ENCODE measurements around the gene PRIM2.
"Not testable (repeated sequence)": the region's sequence is repeated elsewhere in the genome, so short reads cannot be mapped to it uniquely, and the experiment has no call there.

The PRIM2 gene

DNA sequence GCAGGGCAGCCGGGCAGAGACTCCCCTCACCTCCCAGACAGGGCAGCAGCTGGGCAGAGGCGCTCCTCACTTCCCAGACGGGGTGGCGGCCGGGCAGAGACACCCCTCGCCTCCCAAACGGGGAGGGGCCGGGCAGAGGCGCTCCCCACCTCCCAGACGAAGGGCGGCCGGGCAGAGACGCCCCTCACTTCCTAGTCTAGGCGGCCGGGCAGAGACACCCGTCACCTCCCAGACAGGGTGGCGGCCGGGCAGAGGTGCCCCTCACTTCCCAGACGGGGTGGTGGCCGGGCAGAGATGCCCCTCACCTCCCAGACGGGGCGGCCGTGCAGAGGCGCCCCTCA is 6.6 kb upstream of the PRIM2 start:
- Histone ChIP-seq H2AFZ (ENCODE audit: low read depth) (no peak overlapping the region), H4K20me1 (ENCODE audit: insufficient read depth) (no peaks in the 10 kb centered on the region), H3K4me3 (IDR thresholded peaks at IDR 0.05; ENCODE audit: insufficient read depth, low read depth, low read length) (no peak overlapping the region), H3K36me3 (ENCODE audit: insufficient read depth) (no peaks in the 10 kb centered on the region), H3K4me1 (ENCODE audit: low read depth, poor library complexity, severe bottlenecking) (peaks cover under 1% of the 10 kb centered on the region), H3K4me2 (no peak overlapping the region), H3K79me2 (ENCODE audit: insufficient read depth, low read depth) (no peaks in the 10 kb centered on the region), H3K27me3 (ENCODE audit: insufficient read depth, low read depth) (no peaks in the 10 kb centered on the region), H3K9ac (no peak overlapping the region), H3K27ac (no peak overlapping the region)
- TF ChIP-seq CTCF (conservative IDR thresholded peaks at IDR 0.05; ENCODE audit: low read depth, low read length): no peak

GRCh38 chr6:57311300-57312003 is 6.0 kb upstream of the PRIM2 start:
- not testable (repeated sequence) for H3K4me3 ChIP-seq (IDR thresholded peaks at IDR 0.05; ENCODE audit: insufficient read depth, low read depth, low read length); H3K4me1 ChIP-seq (ENCODE audit: low read depth, poor library complexity, severe bottlenecking); H3K79me2 ChIP-seq (ENCODE audit: insufficient read depth, low read depth)

GRCh38 chr6:57312004-57312345 is 5.5 kb upstream of the PRIM2 start:
- Histone ChIP-seq H3K36me3 (ENCODE audit: insufficient read depth) (no peaks in the 10 kb centered on the region), H3K4me2 (no peak overlapping the region), H3K27ac (no peak overlapping the region), H4K20me1 (ENCODE audit: insufficient read depth) (no peaks in the 10 kb centered on the region), H3K4me3 (IDR thresholded peaks at IDR 0.05; ENCODE audit: insufficient read depth, low read depth, low read length) (no peak overlapping the region), H3K9ac (no peak overlapping the region), H3K27me3 (ENCODE audit: insufficient read depth, low read depth) (no peaks in the 10 kb centered on the region), H3K79me2 (ENCODE audit: insufficient read depth, low read depth) (no peaks in the 10 kb centered on the region), H2AFZ (ENCODE audit: low read depth) (no peak overlapping the region), H3K4me1 (ENCODE audit: low read depth, poor library complexity, severe bottlenecking) (peaks cover 6% of the 10 kb centered on the region)
- no peak for TF ChIP-seq CTCF (conservative IDR thresholded peaks at IDR 0.05; ENCODE audit: low read depth, low read length)

More at GRCh38 chr6:57311300-57312003, 6.0 kb upstream of the PRIM2 start:
- not testable (repeated sequence) for H3K27me3 ChIP-seq (ENCODE audit: insufficient read depth, low read depth); H3K27ac ChIP-seq; H3K4me2 ChIP-seq; H2AFZ ChIP-seq (ENCODE audit: low read depth); H4K20me1 ChIP-seq (ENCODE audit: insufficient read depth); H3K9ac ChIP-seq; H3K36me3 ChIP-seq (ENCODE audit: insufficient read depth)

DNA sequence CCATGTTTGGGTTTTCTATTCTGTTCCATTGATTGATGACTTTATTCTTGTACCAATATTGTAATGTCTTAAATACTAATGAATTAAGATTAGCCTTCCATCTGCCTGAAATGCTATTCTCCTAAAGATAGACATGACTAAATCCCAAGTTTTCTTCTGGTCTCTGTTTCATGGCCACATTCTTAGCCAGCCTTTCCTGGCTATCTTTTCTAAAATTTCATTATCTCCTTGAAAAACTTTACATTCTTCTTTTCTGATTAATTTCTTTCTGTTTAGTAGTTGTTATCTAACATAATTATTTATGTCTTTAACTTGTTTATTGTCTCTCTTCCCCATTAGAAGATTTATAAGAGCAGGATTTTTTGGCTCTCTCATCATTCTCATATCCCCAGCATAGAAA is 4.4 kb upstream of the PRIM2 start:
- no peak overlapping the region for H3K27ac ChIP-seq
- no peaks in the 10 kb centered on the region for H4K20me1 ChIP-seq (ENCODE audit: insufficient read depth)
- H3K36me3 ChIP-seq (ENCODE audit: insufficient read depth): no peaks in the 10 kb centered on the region
- H3K4me1 ChIP-seq (ENCODE audit: low read depth, poor library complexity, severe bottlenecking): peaks cover 6% of the 10 kb centered on the region
- no peak overlapping the region for H3K4me3 ChIP-seq (IDR thresholded peaks at IDR 0.05; ENCODE audit: insufficient read depth, low read depth, low read length)
- H3K27me3 ChIP-seq (ENCODE audit: insufficient read depth, low read depth): no peaks in the 10 kb centered on the region
- no peak overlapping the region for H2AFZ ChIP-seq (ENCODE audit: low read depth)
- no peak for TF ChIP-seq CTCF (conservative IDR thresholded peaks at IDR 0.05; ENCODE audit: low read depth, low read length)
- peaks cover 5% of the 10 kb centered on the region; the same call in 1 of the 2 replicates for H3K79me2 ChIP-seq (ENCODE audit: insufficient read depth, low read depth)
- no peak overlapping the region for H3K9ac ChIP-seq
- no peak overlapping the region for H3K4me2 ChIP-seq

GRCh38 chr6:57313711-57314471 is 3.5 kb upstream of the PRIM2 start:
- Histone ChIP-seq H3K36me3 (ENCODE audit: insufficient read depth) (no peaks in the 10 kb centered on the region), H3K9ac (no peak overlapping the region), H3K4me2 (no peak overlapping the region), H2AFZ (ENCODE audit: low read depth) (no peak overlapping the region), H3K79me2 (ENCODE audit: insufficient read depth, low read depth) (peaks cover 13% of the 10 kb centered on the region; the same call in 1 of the 2 replicates), H3K4me3 (IDR thresholded peaks at IDR 0.05; ENCODE audit: insufficient read depth, low read depth, low read length) (no peak overlapping the region), H3K27ac (no peak overlapping the region), H3K4me1 (ENCODE audit: low read depth, poor library complexity, severe bottlenecking) (peaks cover 15% of the 10 kb centered on the region), H4K20me1 (ENCODE audit: insufficient read depth) (no peaks in the 10 kb centered on the region), H3K27me3 (ENCODE audit: insufficient read depth, low read depth) (no peaks in the 10 kb centered on the region)
- no peak for TF ChIP-seq CTCF (conservative IDR thresholded peaks at IDR 0.05; ENCODE audit: low read depth, low read length)
